Measurements from ENCODE around the gene CFAP20DC. TPM values are rescaled to one million over a fixed set of nuclear protein-coding genes. Genes with fewer than 3 reads are reported as not detected.

Gene CFAP20DC
- total and polyA plus RNA-seq, 2 of the 13 experiments (the other 11 are each of a cell fraction or from before 2014, with no cell fraction given), result not detected

DNA sequence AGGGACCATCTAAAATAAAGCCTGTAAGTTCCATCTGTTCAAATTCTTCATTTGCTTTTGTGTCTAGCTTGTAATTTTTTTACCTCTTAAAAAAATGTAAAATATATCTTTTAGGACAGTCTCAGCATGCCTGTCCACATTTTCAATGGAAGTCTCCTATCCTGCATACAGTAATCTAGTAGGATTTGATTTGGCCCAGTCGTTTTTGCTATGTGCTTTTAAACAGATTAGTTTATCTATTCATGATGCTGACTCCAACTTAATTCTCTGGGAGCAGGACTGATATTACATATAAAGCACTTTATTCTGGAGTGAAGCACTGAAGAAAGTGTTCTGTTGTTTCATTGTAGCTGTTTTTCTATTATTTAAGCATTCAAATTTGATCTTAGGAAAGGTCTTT is 38.9 kb upstream of the CFAP20DC start:
- Histone ChIP-seq H4K20me1 (ENCODE audit: insufficient read depth, low read length) (no peaks in the 10 kb centered on the region), H3K9ac (ENCODE audit: insufficient read depth, low read depth, low read length) (no peak overlapping the region), H3K27ac (ENCODE audit: extremely low read length, insufficient read depth, low read length) (no peak overlapping the region), H3K36me3 (replicated peaks in 1 of 2; ENCODE audit: control insufficient read depth in 1 of 2, insufficient read depth in 2 of 2, low read length in 2 of 2) (no peaks in the 10 kb centered on the region), H3K27me3 (ENCODE audit: control insufficient read depth in 1 of 2, insufficient read depth in 2 of 2, low read length in 2 of 2) (no peaks in the 10 kb centered on the region), H2AFZ (ENCODE audit: low read length) (no peak overlapping the region), H3K9me3 (ENCODE audit: low read length) (no peaks in the 10 kb centered on the region), H3K4me3 (replicated peaks in 1 of 3; ENCODE audit: insufficient read depth in 1 of 3, low read depth in 2 of 3, low read length in 3 of 3) (no peak overlapping the region), H3K4me2 (ENCODE audit: low read depth, low read length) (no peak overlapping the region), H3K79me2 (ENCODE audit: insufficient read depth, low read length) (no peaks in the 10 kb centered on the region), H3K4me1 (ENCODE audit: insufficient read depth, low read length) (no peaks in the 10 kb centered on the region)
- in situ Hi-C loops (cut with HindIII; ENCODE audit: extremely low pct_ligation_motif_present, low pct_unique_long_range_greater_than_20kb), result no loop called here
- 0% methylated on average over 1 of the region's 1 CpG for WGBS (ENCODE audit: low lambda C conversion rate)
- DNase-seq (ENCODE audit: low spot score), result no peak
- intact Hi-C loops (cut with micrococcal nuclease; ENCODE audit: unreplicated experiment), result no loop called here
- CTCF ChIA-PET (ENCODE audit: low intra/inter-chr PET ratio, low total read pairs), result no interaction called here
- POLR2A ChIA-PET, result no interaction called here
- no TSS peak for BruUV-seq (replicated peaks)
- ATAC-seq, result no peak
- no peak for FAIRE-seq
- TF ChIP-seq ZSCAN30 (CRISPR knock-in tag; IDR thresholded peaks at IDR 0.05) (no peak), PCBP2 (optimal IDR thresholded peaks at IDR 0.05; ENCODE audit: low read depth, low read length, poor library complexity, severe bottlenecking) (no peak), SALL1 (CRISPR knock-in tag; IDR thresholded peaks at IDR 0.05) (no peak), SATB2 (CRISPR knock-in tag; IDR thresholded peaks at IDR 0.05) (no peak), LCORL (IDR thresholded peaks at IDR 0.05) (no peak), LCORL (CRISPR knock-in tag; IDR thresholded peaks at IDR 0.05) (no peak), ZNF83 (CRISPR knock-in tag; IDR thresholded peaks at IDR 0.05; ENCODE audit: borderline replicate concordance) (no peak), ZNF260 (CRISPR knock-in tag; IDR thresholded peaks at IDR 0.05; ENCODE audit: borderline replicate concordance, low read depth) (no peak), SRSF9 (IDR thresholded peaks at IDR 0.05; ENCODE audit: borderline replicate concordance, insufficient read depth, low read depth, low read length, poor library complexity, severe bottlenecking) (no peak), FOXC1 (CRISPR knock-in tag; IDR thresholded peaks at IDR 0.05; ENCODE audit: borderline replicate concordance) (no peak), ZBTB1 (CRISPR knock-in tag; IDR thresholded peaks at IDR 0.05; ENCODE audit: borderline replicate concordance) (no peak), SUZ12 (IDR thresholded peaks at IDR 0.05; ENCODE audit: low read depth, low read length) (no peak), ZNF234 (CRISPR knock-in tag; conservative IDR thresholded peaks at IDR 0.05) (no peak)
- TF ChIP-seq, protein P1, sequence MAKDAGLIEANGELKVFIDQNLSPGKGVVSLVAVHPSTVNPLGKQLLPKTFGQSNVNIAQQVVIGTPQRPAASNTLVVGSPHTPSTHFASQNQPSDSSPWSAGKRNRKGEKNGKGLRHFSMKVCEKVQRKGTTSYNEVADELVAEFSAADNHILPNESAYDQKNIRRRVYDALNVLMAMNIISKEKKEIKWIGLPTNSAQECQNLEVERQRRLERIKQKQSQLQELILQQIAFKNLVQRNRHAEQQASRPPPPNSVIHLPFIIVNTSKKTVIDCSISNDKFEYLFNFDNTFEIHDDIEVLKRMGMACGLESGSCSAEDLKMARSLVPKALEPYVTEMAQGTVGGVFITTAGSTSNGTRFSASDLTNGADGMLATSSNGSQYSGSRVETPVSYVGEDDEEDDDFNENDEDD (CRISPR knock-in tag; IDR thresholded peaks at IDR 0.05; ENCODE audit: borderline replicate concordance), result no peak
- TF ChIP-seq, protein P2, sequence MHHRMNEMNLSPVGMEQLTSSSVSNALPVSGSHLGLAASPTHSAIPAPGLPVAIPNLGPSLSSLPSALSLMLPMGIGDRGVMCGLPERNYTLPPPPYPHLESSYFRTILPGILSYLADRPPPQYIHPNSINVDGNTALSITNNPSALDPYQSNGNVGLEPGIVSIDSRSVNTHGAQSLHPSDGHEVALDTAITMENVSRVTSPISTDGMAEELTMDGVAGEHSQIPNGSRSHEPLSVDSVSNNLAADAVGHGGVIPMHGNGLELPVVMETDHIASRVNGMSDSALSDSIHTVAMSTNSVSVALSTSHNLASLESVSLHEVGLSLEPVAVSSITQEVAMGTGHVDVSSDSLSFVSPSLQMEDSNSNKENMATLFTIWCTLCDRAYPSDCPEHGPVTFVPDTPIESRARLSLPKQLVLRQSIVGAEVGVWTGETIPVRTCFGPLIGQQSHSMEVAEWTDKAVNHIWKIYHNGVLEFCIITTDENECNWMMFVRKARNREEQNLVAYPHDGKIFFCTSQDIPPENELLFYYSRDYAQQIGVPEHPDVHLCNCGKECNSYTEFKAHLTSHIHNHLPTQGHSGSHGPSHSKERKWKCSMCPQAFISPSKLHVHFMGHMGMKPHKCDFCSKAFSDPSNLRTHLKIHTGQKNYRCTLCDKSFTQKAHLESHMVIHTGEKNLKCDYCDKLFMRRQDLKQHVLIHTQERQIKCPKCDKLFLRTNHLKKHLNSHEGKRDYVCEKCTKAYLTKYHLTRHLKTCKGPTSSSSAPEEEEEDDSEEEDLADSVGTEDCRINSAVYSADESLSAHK (CRISPR knock-in tag; IDR thresholded peaks at IDR 0.05; ENCODE audit: borderline replicate concordance), result no peak
- TF ChIP-seq, protein P3, sequence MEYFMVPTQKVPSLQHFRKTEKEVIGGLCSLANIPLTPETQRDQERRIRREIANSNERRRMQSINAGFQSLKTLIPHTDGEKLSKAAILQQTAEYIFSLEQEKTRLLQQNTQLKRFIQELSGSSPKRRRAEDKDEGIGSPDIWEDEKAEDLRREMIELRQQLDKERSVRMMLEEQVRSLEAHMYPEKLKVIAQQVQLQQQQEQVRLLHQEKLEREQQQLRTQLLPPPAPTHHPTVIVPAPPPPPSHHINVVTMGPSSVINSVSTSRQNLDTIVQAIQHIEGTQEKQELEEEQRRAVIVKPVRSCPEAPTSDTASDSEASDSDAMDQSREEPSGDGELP (IDR thresholded peaks at IDR 0.05; ENCODE audit: borderline replicate concordance, low read depth), result no peak
- TF ChIP-seq, protein P4, sequence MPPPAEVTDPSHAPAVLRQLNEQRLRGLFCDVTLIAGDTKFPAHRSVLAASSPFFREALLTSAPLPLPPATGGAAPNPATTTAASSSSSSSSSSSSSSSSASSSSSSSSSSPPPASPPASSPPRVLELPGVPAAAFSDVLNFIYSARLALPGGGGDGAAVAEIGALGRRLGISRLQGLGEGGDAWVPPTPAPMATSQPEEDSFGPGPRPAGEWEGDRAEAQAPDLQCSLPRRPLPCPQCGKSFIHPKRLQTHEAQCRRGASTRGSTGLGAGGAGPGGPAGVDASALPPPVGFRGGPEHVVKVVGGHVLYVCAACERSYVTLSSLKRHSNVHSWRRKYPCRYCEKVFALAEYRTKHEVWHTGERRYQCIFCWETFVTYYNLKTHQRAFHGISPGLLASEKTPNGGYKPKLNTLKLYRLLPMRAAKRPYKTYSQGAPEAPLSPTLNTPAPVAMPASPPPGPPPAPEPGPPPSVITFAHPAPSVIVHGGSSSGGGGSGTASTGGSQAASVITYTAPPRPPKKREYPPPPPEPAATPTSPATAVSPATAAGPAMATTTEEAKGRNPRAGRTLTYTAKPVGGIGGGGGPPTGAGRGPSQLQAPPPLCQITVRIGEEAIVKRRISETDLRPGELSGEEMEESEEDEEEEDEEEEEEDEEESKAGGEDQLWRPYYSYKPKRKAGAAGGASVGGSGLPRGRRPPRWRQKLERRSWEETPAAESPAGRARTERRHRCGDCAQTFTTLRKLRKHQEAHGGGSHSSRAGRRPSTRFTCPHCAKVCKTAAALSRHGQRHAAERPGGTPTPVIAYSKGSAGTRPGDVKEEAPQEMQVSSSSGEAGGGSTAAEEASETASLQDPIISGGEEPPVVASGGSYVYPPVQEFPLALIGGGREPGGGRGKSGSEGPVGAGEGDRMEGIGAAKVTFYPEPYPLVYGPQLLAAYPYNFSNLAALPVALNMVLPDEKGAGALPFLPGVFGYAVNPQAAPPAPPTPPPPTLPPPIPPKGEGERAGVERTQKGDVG (CRISPR knock-in tag; IDR thresholded peaks at IDR 0.05; ENCODE audit: borderline replicate concordance), result no peak

Measured in HepG2 (cell line).